Caco-2 (cell line): Measurements from ENCODE around the gene CABP2. TPM values are rescaled to one million over a fixed set of nuclear protein-coding genes. Genes with fewer than 3 reads are reported as not detected.
"Not testable (repeated sequence)": the region's sequence is repeated elsewhere in the genome, so short reads cannot be mapped to it uniquely, and the experiment has no call there.

ENCODE experiments used
- BruUV-seq: library from RNA; stranded (reverse); fragments of 400-500 nt; replicated peaks from 2 replicates; lab custom pipeline; 2021; lab: Mats Ljungman, UMichigan
- CTCF ChIA-PET: fragments of 300-600 bp; sonication (Branson Sonifier 250); formaldehyde crosslinking; loops from one replicate; lab custom pipeline; 2022; ENCODE audit warnings: antibody characterized with exemption; lab: Charles Lee
- POLR2A ChIA-PET: fragments of 300-600 bp; sonication (Branson Sonifier 250); formaldehyde crosslinking; loops from one replicate; lab custom pipeline; 2022; ENCODE audit warnings: antibody characterized with exemption; lab: Charles Lee
- DNase-seq, 2 experiments: peaks; one replicate each; pipeline versions ENCODE4 v3.0.0 to v3.0.0-alpha.2; 2020 to 2022
- H3K27me3 ChIP-seq: replicated peaks from 2 replicates; pipeline ENCODE4 v1.6.0; 2011; ENCODE audit warnings: low read length; ENCODE audit not compliant: control insufficient read depth, insufficient read depth
- H3K36me3 ChIP-seq: 2 replicates; pipeline ENCODE4 v1.5.1; 2011; ENCODE audit warnings: low read length; ENCODE audit not compliant: control insufficient read depth, insufficient read depth
- H3K4me1 ChIP-seq: fragments of 250-450 bp; sonication (Bioruptor Pico); 2 replicates; pipeline ENCODE4 v1.5.1; 2020; ENCODE audit warnings: mild to moderate bottlenecking
- H3K4me3 ChIP-seq: 2 replicates; pipeline ENCODE4 v1.5.1; 2011; ENCODE audit warnings: low read depth, mild to moderate bottlenecking, control low read depth, low read length
- H3K9me3 ChIP-seq: fragments of 250-450 bp; sonication (Bioruptor Pico); 2 replicates; pipeline ENCODE4 v1.5.1; 2020; ENCODE audit warnings: mild to moderate bottlenecking, moderate library complexity
- H3K27ac Mint-ChIP-seq: one replicate; pipeline ENCODE4 v1.8.0; 2022; ENCODE audit warnings: mixed read lengths; ENCODE audit not compliant: unreplicated experiment
- H3K27me3 Mint-ChIP-seq: one replicate; pipeline ENCODE4 v1.8.0; 2022; ENCODE audit warnings: mixed read lengths; ENCODE audit not compliant: insufficient read depth, unreplicated experiment
- H3K36me3 Mint-ChIP-seq: one replicate; pipeline ENCODE4 v1.8.0; 2022; ENCODE audit warnings: mild to moderate bottlenecking, mixed read lengths; ENCODE audit not compliant: insufficient read depth, unreplicated experiment
- H3K4me1 Mint-ChIP-seq: one replicate; pipeline ENCODE4 v1.8.0; 2022; ENCODE audit warnings: low read depth, mixed read lengths; ENCODE audit not compliant: unreplicated experiment
- H3K4me3 Mint-ChIP-seq: one replicate; pipeline ENCODE4 v1.8.0; 2022; ENCODE audit warnings: mild to moderate bottlenecking, moderate library complexity, mixed read lengths; ENCODE audit not compliant: unreplicated experiment
- H3K9me3 Mint-ChIP-seq: one replicate; pipeline ENCODE4 v1.8.0; 2022; ENCODE audit warnings: mixed read lengths; ENCODE audit not compliant: unreplicated experiment
- CTCF ChIP-seq, 2 experiments: fragments of 200-600 bp in 1 of 2; IDR thresholded peaks; 1 replicate in 1 of 2; 2 replicates in 1 of 2; pipeline versions ENCODE4 v1.5.1 to v1.8.0; 2011 to 2022; ENCODE audit warnings: antibody characterized with exemption in 1 of 2, control low read depth in 1 of 2, inconsistent platforms in 1 of 2, low read depth in 1 of 2, low read length in 1 of 2, mild to moderate bottlenecking in 1 of 2, moderate library complexity in 1 of 2; ENCODE audit not compliant: insufficient read depth in 1 of 2, severe bottlenecking in 1 of 2, unreplicated experiment in 1 of 2
- intact Hi-C: fragments of 100-400 bp; cut with micrococcal nuclease; formaldehyde crosslinking; loops from one replicate; pipeline ENCODE4 v1.10.0; 2022; ENCODE audit not compliant: unreplicated experiment
- total RNA-seq: library from RNA; stranded (reverse); gene quantifications from 2 replicates; pipeline ENCODE4 v1.2.3, GENCODE V29; 2022

CABP2 gene
- total RNA-seq, 1 experiment from 2014 or later = not detected

DNA sequence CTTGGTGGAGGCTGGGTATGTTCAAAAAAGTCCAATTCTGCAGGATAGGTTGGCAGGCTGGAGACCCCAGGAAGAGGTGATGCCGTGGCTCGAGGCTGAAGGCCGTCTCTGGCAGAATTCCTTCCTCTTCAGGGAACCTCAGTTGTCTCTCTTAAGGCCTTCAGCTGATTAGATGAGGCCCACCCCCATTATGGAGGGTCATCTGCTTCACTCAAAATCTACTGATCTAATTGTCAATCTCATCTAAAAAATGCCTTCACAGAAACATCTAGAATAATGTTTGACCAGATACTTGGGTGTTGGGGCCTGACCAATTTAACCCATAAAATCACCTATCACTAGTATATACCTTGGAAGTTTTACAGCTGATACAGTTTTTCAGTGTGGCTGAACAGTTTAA is 33.0 kb upstream of the CABP2 start:
- Mint-ChIP-seq H3K27ac (no peak overlapping the region), H3K4me3 (no peak overlapping the region), H3K4me1 (peaks cover 17% of the 10 kb centered on the region), H3K9me3 (peaks cover 14% of the 10 kb centered on the region), H3K27me3 (no peaks in the 10 kb centered on the region), H3K36me3 (no peaks in the 10 kb centered on the region)
- Histone ChIP-seq H3K36me3 (no peaks in the 10 kb centered on the region; the same call in 1 of the 2 replicates), H3K9me3 (peaks cover 16% of the 10 kb centered on the region), H3K4me3 (no peak overlapping the region), H3K4me1 (peaks cover 11% of the 10 kb centered on the region), H3K27me3 (no peaks in the 10 kb centered on the region)
- no peak for TF ChIP-seq CTCF (IDR thresholded peaks at IDR 0.05; ENCODE audit: insufficient read depth in 1 of 2, low read depth in 1 of 2, low read length in 1 of 2, severe bottlenecking in 1 of 2, unreplicated experiment in 1 of 2)
- CTCF ChIA-PET = interaction anchor here (1.3 kb wide), 1 partner anchor 58 kb away, joined by 3 read pairs; no protein-coding TSS in a partner anchor
- intact Hi-C loops = no loop called here
- BruUV-seq = no TSS peak
- POLR2A ChIA-PET = no interaction called here
- no peak for DNase-seq

DNA sequence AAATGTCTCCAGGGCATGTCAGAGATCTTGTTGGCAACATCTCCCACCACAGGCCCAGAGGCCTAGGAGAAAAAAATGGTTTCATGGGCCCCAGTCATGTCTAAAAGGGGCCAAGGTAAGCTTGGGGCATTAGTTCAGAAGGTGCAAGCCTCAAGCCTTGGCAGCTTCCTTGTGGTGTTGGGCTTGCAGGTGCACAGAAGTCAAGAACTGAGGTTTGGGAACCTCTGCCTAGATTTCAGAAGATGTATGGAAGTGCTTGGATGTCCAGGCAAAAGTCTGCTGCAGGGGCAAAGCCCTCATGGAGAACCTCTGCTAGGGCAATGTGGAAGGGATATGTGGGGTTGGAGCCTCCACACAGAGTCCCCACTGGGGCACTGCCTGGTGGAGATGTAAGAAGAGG is 28.5 kb upstream of the CABP2 start:
- peaks cover 27% of the 10 kb centered on the region for H3K9me3 ChIP-seq
- intact Hi-C loops, H3K4me3 Mint-ChIP-seq, CTCF ChIA-PET, BruUV-seq, H3K4me1 ChIP-seq, H3K4me3 ChIP-seq, POLR2A ChIA-PET, H3K36me3 ChIP-seq, H3K4me1 Mint-ChIP-seq, H3K27me3 Mint-ChIP-seq, H3K27me3 ChIP-seq, H3K36me3 Mint-ChIP-seq, H3K27ac Mint-ChIP-seq, DNase-seq: not testable (repeated sequence)
- H3K9me3 Mint-ChIP-seq = peaks cover 32% of the 10 kb centered on the region

DNA sequence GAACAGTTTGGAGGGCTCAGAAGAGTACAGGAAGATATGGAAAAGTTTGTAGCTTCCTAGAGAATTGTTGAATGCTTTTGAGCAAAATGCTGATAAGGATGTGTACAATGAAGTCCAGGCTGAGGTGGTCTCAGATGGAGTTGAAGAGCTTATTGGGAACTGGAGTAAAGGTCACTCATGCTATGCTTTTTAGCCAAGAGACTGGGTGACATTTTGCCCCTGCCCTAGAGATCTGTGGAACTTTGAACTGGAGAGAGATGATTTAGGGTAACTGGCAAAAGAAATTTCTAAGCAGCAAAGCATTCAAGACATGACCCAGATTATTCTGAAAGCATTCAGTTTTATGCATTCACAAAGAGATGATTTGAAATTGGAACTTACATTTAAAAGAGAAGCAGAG is 27.9 kb upstream of the CABP2 start:
- ChIA-PET CTCF (no interaction called here), POLR2A (no interaction called here)
- H3K36me3 ChIP-seq = no peaks in the 10 kb centered on the region; the same call in 1 of the 2 replicates
- peaks cover 27% of the 10 kb centered on the region for H3K9me3 ChIP-seq
- DNase-seq = no peak
- no peak overlapping the region for H3K4me3 Mint-ChIP-seq
- H3K27me3 Mint-ChIP-seq = no peaks in the 10 kb centered on the region
- H3K4me3 ChIP-seq = no peak overlapping the region
- peaks cover 32% of the 10 kb centered on the region for H3K9me3 Mint-ChIP-seq
- H3K36me3 Mint-ChIP-seq = peaks cover 4% of the 10 kb centered on the region
- BruUV-seq = no TSS peak
- H3K27ac Mint-ChIP-seq = no peak overlapping the region
- no peaks in the 10 kb centered on the region for H3K4me1 ChIP-seq
- intact Hi-C loops = no loop called here
- H3K4me1 Mint-ChIP-seq = no peaks in the 10 kb centered on the region
- TF ChIP-seq CTCF (IDR thresholded peaks at IDR 0.05; ENCODE audit: insufficient read depth in 1 of 2, low read depth in 1 of 2, low read length in 1 of 2, severe bottlenecking in 1 of 2, unreplicated experiment in 1 of 2) = no peak
- no peaks in the 10 kb centered on the region for H3K27me3 ChIP-seq
